Sigmoid colon (tissue), 7 donors: ENCODE measurements around the gene DMRTA2. TPM values are rescaled to one million over a fixed set of nuclear protein-coding genes. Genes with fewer than 3 reads are reported as not detected.

ENCODE experiments used
- DNase-seq: peaks from one replicate; pipeline ENCODE4 v3.0.0-alpha.2; 2019
- H3K27ac ChIP-seq, 4 donors: fragments of 200-600 bp; sonication (generic); one replicate each; pipeline ENCODE4 v1.5.1; 2016 to 2019; ENCODE audit warnings: mild to moderate bottlenecking in 1 of 4
- H3K27me3 ChIP-seq, 3 donors: fragments of 200-600 bp; sonication (generic); one replicate each; pipeline ENCODE4 v1.5.1; 2019; ENCODE audit warnings: mild to moderate bottlenecking in 1 of 3
- H3K36me3 ChIP-seq, 4 donors: fragments of 200-600 bp; sonication (generic); one replicate each; pipeline ENCODE4 v1.5.1; 2016 to 2019
- H3K4me1 ChIP-seq, 4 donors: fragments of 200-600 bp; sonication (generic); one replicate each; pipeline ENCODE4 v1.5.1; 2017 to 2019
- H3K4me3 ChIP-seq, 4 donors: fragments of 200-600 bp; sonication (generic); one replicate each; pipeline ENCODE4 v1.5.1; 2017 to 2019; ENCODE audit warnings: mild to moderate bottlenecking in 2 of 4, moderate library complexity in 1 of 4
- H3K9me3 ChIP-seq, 4 donors: fragments of 200-600 bp in 3 of 4; sonication (generic) in 3 of 4; one replicate each; pipeline versions ENCODE4 v1.5.1 to v1.6.1; 2013 to 2019
- CTCF ChIP-seq, 4 experiments: fragments of 450-650 bp in 3 of 4; fragments of 200-600 bp in 1 of 4; IDR thresholded peaks; one replicate each; pipeline ENCODE4 v1.5.1; 2016 to 2019; ENCODE audit warnings: antibody characterized with exemption in 4 of 4, mild to moderate bottlenecking in 3 of 4, moderate library complexity in 2 of 4
- EP300 ChIP-seq, 4 donors: sonication (generic); formaldehyde crosslinking; IDR thresholded peaks; one replicate each; pipeline ENCODE4 v1.6.1; 2017; ENCODE audit warnings: antibody characterized with exemption in 4 of 4
- POLR2A ChIP-seq, 2 donors: fragments of 450-650 bp; IDR thresholded peaks; one replicate each; pipeline ENCODE4 v1.6.1; 2016; ENCODE audit warnings: antibody characterized with exemption in 2 of 2, mild to moderate bottlenecking in 2 of 2, moderate library complexity in 2 of 2
- POLR2AphosphoS5 ChIP-seq, 4 donors: sonication (generic); formaldehyde crosslinking; IDR thresholded peaks; one replicate each; pipeline ENCODE4 v1.6.1; 2017; ENCODE audit warnings: antibody characterized with exemption in 4 of 4
- WGBS, 2 donors: extraction: QIAGEN DNeasy Blood & Tissue Kit; methylation state at CpG; one replicate each; pipeline ENCODE4 v1.1.7; 2013; 5-methylcytosine and 5-hydroxymethylcytosine counted together
- intact Hi-C: fragments of 100-400 bp; cut with DNase I; formaldehyde crosslinking; loops from one replicate; pipeline ENCODE4 v1.15.1; 2023
- polyA plus RNA-seq, 3 donors: library from polyadenylated mRNA; stranded (reverse); fragments of 200-250 nt; gene quantifications; one replicate each; pipeline ENCODE4 v1.2.3, GENCODE V29; 2013
- total RNA-seq, 4 donors: library from RNA; depleted of rRNA; stranded (reverse); fragments of >200 nt; gene quantifications; one replicate each; pipeline ENCODE4 v1.1.0, GENCODE V29; 2016
- donor health status: healthy with polysubstance abuse.
- donor health status: Bipolar disorder and iron deficiency.
- donor health status: healthy.

The DMRTA2 gene
- total and polyA plus RNA-seq, 7 donors: 0.04 to 0.55 (median 0.27) TPM; not detected in 4

- peaks cover 0 to 49% (median 5%) of the 10 kb centered on the region in 3 donors for H3K27me3 ChIP-seq
- H3K4me1 ChIP-seq: peaks cover 0 to 5% (median 0%) of the 10 kb centered on the region in 4 donors
- no peaks in the 10 kb centered on the region for H3K36me3 ChIP-seq
- H3K27ac ChIP-seq: no peak overlapping the region
- WGBS, 2 donors: 16 to 18% methylated on average over 31 of the region's 31 CpGs
- intact Hi-C loops: no loop called here
- H3K9me3 ChIP-seq: no peaks in the 10 kb centered on the region
- TF ChIP-seq POLR2A (IDR thresholded peaks at IDR 0.05): no peak
- no peak for TF ChIP-seq EP300 (IDR thresholded peaks at IDR 0.05)
- TF ChIP-seq POLR2AphosphoS5 (IDR thresholded peaks at IDR 0.05): no peak
- peak; percentile 18 to 72 (median 61) for TF ChIP-seq CTCF (IDR thresholded peaks at IDR 0.05)
- H3K4me3 ChIP-seq: no peak overlapping the region
- no peak for DNase-seq
Measured at GRCh38 chr1:50368179-50369007, 54.9 kb downstream of the DMRTA2 start.
